ENCODE measurements around the gene RIMS4.

- no peak for TF ChIP-seq TP53 (CRISPR knock-in tag; conservative IDR thresholded peaks at IDR 0.05)
- no peak for TF ChIP-seq ATF2 (CRISPR knock-in tag; IDR thresholded peaks at IDR 0.05)
- no peak for TF ChIP-seq CREM (IDR thresholded peaks at IDR 0.05)
- TF ChIP-seq CREM (CRISPR knock-in tag; IDR thresholded peaks at IDR 0.05), result no peak
- TF ChIP-seq ZNF546 (CRISPR knock-in tag; conservative IDR thresholded peaks at IDR 0.05), result no peak
- TF ChIP-seq CEBPB (IDR thresholded peaks at IDR 0.05; ENCODE audit: borderline replicate concordance, low read depth, low read length), result no peak
- no peak for TF ChIP-seq PATZ1 (CRISPR knock-in tag; IDR thresholded peaks at IDR 0.05)
- TF ChIP-seq EZH2 (conservative IDR thresholded peaks at IDR 0.05; ENCODE audit: low read depth, low read length), result no peak
Measured at GRCh38 chr20:44814937-44815336, 4.6 kb upstream of the RIMS4 start.
